HEK293T (cell line): ENCODE data around the gene UPK2.

ENCODE experiments used
- CTBP1 ChIP-seq: fragments of 450-650 bp; IDR thresholded peaks from 2 replicates; pipeline ENCODE4 v1.6.1; 2016; ENCODE audit warnings: borderline replicate concordance
- ELF4 ChIP-seq: fragments of 450-650 bp; IDR thresholded peaks from 2 replicates; pipeline ENCODE4 v1.6.1; 2017; ENCODE audit warnings: antibody characterized with exemption
- FOXA1 ChIP-seq: fragments of 450-650 bp; IDR thresholded peaks from 2 replicates; pipeline ENCODE4 v1.6.1; 2016; ENCODE audit warnings: mild to moderate bottlenecking
- FOXK2 ChIP-seq: fragments of 450-650 bp; IDR thresholded peaks from 2 replicates; pipeline ENCODE4 v1.6.1; 2016; ENCODE audit warnings: mild to moderate bottlenecking
- FOXM1 ChIP-seq: fragments of 450-650 bp; IDR thresholded peaks from 2 replicates; pipeline ENCODE4 v1.6.1; 2017; ENCODE audit warnings: mild to moderate bottlenecking, borderline replicate concordance
- L3MBTL2 ChIP-seq: fragments of 450-650 bp; conservative IDR thresholded peaks from 2 replicates; pipeline ENCODE4 v1.6.1; 2016; ENCODE audit warnings: mild to moderate bottlenecking
- SP1 ChIP-seq: fragments of 450-650 bp; IDR thresholded peaks from 2 replicates; pipeline ENCODE4 v1.6.1; 2017
- TARDBP ChIP-seq: fragments of 450-650 bp; IDR thresholded peaks from 2 replicates; pipeline ENCODE4 v1.6.1; 2016
- ZNF384 ChIP-seq: fragments of 450-650 bp; IDR thresholded peaks from 2 replicates; pipeline ENCODE4 v1.6.1; 2016
- TF ChIP-seq, protein P1 (sequence below): fragments of 450-650 bp; IDR thresholded peaks from 2 replicates; pipeline ENCODE4 v1.6.1; 2016

DNA sequence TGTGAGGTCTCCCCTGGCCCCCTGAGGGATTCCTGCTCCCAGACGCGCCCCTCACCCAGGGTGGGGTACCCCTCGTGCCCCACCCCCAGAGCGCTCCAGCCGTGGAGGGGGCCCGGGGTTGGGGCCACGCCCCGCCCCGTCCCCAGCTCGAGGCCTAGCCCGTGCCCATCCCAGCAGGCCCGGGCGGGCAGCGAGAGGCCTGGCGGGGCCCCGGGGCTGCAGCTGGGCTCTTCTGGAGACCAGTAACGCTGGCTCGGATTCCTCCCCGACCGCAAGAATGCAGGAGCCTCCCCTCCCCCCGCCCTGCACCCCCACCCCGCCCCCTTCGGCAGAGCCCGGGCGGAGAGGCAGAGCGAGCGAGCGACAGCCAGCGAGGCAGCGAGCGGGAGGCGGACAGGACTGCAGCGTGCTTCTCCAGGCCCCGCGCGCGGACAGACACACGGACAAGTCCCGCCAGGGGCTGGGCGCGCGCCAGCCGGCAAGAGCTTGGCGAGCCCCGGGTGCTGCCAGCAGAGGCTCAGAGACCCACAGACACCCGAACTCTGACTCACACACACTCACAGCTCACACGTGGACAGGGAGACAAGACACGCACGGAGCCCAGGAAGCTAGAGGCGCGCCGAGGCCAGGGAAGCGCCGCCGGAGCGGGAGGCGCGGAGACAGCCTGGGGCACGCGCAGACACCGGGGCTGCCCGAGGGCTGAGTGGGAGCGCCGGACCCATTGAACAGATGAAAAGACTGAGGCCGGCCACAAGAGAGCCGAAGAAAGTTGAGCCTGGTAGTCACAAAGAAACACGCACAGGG is 45.6 kb upstream of the UPK2 start:
- TF ChIP-seq SP1, result no peak
- no peak for TF ChIP-seq FOXM1
- TF ChIP-seq FOXK2, result no peak
- TF ChIP-seq L3MBTL2, result no peak
- no peak for TF ChIP-seq TARDBP
- TF ChIP-seq, protein P1, sequence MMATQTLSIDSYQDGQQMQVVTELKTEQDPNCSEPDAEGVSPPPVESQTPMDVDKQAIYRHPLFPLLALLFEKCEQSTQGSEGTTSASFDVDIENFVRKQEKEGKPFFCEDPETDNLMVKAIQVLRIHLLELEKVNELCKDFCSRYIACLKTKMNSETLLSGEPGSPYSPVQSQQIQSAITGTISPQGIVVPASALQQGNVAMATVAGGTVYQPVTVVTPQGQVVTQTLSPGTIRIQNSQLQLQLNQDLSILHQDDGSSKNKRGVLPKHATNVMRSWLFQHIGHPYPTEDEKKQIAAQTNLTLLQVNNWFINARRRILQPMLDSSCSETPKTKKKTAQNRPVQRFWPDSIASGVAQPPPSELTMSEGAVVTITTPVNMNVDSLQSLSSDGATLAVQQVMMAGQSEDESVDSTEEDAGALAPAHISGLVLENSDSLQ, result no peak
- TF ChIP-seq ZNF384, result no peak
- no peak for TF ChIP-seq CTBP1
- no peak for TF ChIP-seq ELF4
- no peak for TF ChIP-seq FOXA1
